A549 treated with DMSO at 1 μM for 4 hours (cell line): ENCODE data around the gene NUMBL. TPM values are rescaled to one million over a fixed set of nuclear protein-coding genes. Genes with fewer than 3 reads are reported as not detected.

Experiments
- total RNA-seq: library from RNA; stranded (reverse); fragments of 200-300 nt; extraction: Qiagen RNA extraction; gene quantifications from 5 replicates; pipeline ENCODE4 v1.2.3, GENCODE V29; 2022; ENCODE audit warnings: low read depth

The NUMBL gene
- 57.1 to 72.3 TPM (median 58.4 TPM) in 5 replicates for total RNA-seq

GRCh38 chr19:40690050-40690692 is at the start of gene NUMBL:
Gene NUMBL, minus strand, starts transcription at chr19:40690651. Its CDS starts 168 bp downstream, at chr19:40690483.

DNA sequence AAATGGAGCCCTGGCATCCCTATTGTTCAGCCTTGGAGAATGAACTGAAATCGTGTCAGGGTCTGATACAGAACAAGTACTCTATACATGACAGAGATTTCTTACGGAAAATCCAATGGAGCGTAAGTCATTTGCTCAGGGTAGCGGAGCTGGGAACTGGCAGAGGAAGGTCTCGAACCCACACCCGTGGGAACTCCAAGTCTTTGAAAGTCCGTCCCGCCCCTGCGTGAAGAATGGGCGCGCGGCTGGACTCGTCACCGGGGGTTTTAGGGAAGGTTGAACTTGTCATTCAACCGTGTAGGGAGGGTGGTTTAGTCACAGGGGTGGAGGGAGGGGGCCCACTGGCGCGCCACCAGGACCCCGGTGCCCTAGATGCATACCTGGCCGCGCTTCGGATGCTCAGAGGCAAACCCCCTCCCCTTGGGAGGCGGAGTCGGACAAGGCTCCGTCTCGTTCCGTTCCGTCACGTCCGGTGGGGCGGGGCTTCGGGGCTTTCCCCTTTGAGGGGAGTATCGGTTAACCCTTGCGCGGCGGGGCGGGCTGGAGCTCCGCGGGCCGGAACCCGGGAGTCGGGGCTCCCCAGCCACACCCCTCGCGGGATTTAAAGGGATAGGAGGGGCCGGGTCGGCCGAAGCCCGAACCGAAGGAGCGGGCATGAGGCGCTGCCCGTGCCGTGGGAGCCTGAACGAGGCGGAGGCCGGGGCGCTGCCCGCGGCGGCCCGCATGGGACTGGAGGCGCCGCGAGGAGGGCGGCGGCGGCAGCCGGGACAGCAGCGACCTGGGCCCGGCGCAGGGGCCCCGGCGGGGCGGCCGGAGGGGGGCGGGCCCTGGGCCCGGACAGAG is 26.3 kb upstream of the NUMBL start, which contains the start of the genes COQ8B and ITPKC:
Gene COQ8B (minus strand): TSS at position 405 of the 843 bp plus-strand sequence. CDS start 2,254 bp downstream, outside the sequence.
Gene ITPKC (plus strand): TSS at position 631 of the 843 bp plus-strand sequence. CDS start 24 bp downstream, at position 655.

Other genes with a start within 250 kb of the NUMBL start
- gene SERTAD3, start 246.3 kb downstream of the NUMBL start, total RNA-seq = 37.5 to 49.9 TPM (median 42.3 TPM) in 5 replicates
- gene BLVRB, start 224.9 kb downstream of the NUMBL start, total RNA-seq = 269 to 351 TPM (median 301 TPM) in 5 replicates
- gene SPTBN4, start 223.7 kb downstream of the NUMBL start, total RNA-seq = 0.51 to 1.3 TPM (median 0.91 TPM) in 5 replicates
- gene SHKBP1, start 113.8 kb downstream of the NUMBL start, total RNA-seq = 121 to 152 TPM (median 134 TPM) in 5 replicates
- gene LTBP4, start 89.3 kb downstream of the NUMBL start, total RNA-seq = 46.1 to 67.2 TPM (median 60.0 TPM) in 5 replicates
- 62.6 to 72.2 TPM (median 69.9 TPM) in 5 replicates for gene COQ8B, start 26.2 kb upstream of the NUMBL start, total RNA-seq
- 17.8 to 18.8 TPM (median 18.5 TPM) in 5 replicates for gene ITPKC, start 26.5 kb upstream of the NUMBL start, total RNA-seq
- 16.4 to 19.7 TPM (median 18.4 TPM) in 5 replicates for gene ACTMAP, start 59.8 kb upstream of the NUMBL start, total RNA-seq
- gene SNRPA, start 60.6 kb upstream of the NUMBL start, total RNA-seq = 140 to 190 TPM (median 160 TPM) in 5 replicates
- not detected in 5 replicates for gene MIA, start 84.9 kb upstream of the NUMBL start, total RNA-seq
- gene RAB4B, start 87.6 kb upstream of the NUMBL start, total RNA-seq = 15.1 to 20.6 TPM (median 18.3 TPM) in 5 replicates
- gene EGLN2, start 108.5 kb upstream of the NUMBL start, total RNA-seq = 72.5 to 87.8 TPM (median 80.5 TPM) in 5 replicates
- gene CYP2A6, start 159.8 kb upstream of the NUMBL start, total RNA-seq = 0.08 TPM in 1 of 5 replicates, not detected in the others
- not detected in 5 replicates for gene CYP2A7, start 191.6 kb upstream of the NUMBL start, total RNA-seq